Thoracic aorta endothelial cell (primary cell): Measurements from ENCODE around the gene ZNF579. TPM values are rescaled to one million over a fixed set of nuclear protein-coding genes. Genes with fewer than 3 reads are reported as not detected.

Experiments used
- total RNA-seq: library from RNA; depleted of rRNA; stranded (reverse); fragments of >200 nt; gene quantifications from 2 replicates; pipeline ENCODE4 v1.2.3, GENCODE V29; 2012

The ZNF579 gene
- 4.1 and 5.1 TPM in 2 replicates for total RNA-seq

GRCh38 chr19:55580628-55581144, at the start of gene ZNF579:
TSS of gene ZNF579 (minus strand) at chr19:55580848. CDS start at chr19:55579639, 1,209 bp downstream.

DNA sequence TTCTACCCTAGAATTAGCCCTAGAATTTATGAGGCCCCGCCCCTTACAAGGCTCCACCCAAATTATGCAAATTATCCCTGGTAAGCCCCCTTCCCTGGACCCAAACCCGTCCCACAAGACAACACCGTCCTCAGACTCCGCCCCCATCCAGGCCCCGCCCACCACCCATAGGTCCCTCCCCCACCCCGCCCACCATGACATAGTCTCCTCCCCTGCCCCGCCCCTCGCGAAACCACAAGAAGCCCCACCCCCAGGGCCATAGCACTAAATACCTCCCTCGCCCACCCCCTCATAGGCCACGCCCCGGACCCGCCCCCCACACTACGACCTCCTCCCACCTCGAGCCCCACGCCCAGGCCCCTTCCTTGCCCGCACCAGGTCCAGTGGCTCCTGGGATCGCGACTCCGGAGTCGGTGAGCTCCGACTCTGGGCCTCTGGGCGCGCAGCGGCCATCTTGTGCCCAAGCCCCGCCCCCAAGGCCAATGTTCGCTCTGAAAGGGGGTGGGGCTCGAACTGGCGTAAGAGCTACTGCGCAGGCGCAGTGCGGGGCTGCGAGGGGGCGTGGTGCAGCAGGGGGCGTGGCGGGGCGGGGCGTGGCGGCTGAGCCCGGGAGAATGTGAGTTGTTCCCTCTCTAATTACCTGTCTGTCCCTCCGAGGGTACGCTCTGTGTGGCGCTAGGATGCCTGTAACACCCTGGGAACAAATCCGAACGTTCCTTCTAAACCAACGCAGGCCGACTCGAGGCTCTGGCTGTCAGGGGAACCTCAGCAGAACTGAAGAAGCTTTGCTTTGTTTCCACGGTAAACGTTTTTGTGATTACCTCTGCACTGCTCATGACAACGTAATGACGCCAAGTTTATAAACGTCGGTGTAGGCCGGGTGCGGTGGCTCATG, 43.7 kb upstream of the ZNF579 start, which contains the start of gene ZNF784:
Gene ZNF784, minus strand, starts transcription at position 458 of the 895 bp plus-strand sequence. Its CDS starts 5 bp downstream, at position 453.

DNA sequence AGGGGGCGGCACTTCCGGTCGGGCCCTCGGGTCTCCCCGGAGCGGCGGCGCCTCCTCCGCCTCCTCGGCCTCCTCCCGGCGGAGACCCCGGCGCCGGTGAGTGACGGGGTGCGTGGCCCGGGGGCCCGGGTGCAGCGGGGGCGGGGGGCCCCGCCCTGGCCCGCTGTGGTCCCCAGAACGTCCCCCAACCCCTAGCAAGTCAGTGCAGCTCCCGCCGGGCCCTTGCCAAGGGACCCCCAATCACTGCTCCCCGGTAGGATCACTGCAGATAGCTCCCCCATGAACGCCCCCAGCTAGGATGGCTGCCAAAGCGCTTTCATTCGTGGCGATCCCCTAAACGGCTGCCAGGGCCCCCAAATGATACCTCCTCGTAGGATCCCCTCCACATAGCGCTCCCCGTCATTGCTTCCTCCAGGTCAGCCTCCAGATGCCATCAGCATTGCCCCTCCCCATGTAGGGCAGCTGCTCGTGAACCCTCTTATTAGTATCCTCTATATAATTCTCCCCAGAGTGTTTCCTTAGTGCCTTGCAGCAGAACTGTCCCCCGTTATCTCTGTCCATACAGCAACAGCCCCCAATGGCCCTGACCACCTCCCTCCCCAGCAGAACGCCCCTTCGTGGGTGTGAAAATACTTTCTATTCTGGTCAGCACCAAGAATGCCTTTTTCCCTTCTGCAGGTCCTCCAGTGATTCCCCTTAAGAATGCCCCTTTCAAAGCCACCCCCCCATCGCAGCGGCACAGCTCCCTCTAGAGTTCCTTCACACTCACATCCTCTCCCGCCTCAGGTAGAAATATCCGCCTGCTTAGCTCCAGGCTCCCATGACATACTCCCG, 25.2 kb upstream of the ZNF579 start, which contains the start of gene ZNF865:
Gene ZNF865, plus strand, starts transcription at position 11 of the 834 bp plus-strand sequence. CDS start 7,972 bp downstream, outside the sequence.

GRCh38 chr19:55599842-55600661, 19.4 kb upstream of the ZNF579 start, which contains the start of gene ZNF524:
TSS of gene ZNF524 (plus strand) at chr19:55600288. CDS start at chr19:55602113, 1,825 bp downstream.

DNA sequence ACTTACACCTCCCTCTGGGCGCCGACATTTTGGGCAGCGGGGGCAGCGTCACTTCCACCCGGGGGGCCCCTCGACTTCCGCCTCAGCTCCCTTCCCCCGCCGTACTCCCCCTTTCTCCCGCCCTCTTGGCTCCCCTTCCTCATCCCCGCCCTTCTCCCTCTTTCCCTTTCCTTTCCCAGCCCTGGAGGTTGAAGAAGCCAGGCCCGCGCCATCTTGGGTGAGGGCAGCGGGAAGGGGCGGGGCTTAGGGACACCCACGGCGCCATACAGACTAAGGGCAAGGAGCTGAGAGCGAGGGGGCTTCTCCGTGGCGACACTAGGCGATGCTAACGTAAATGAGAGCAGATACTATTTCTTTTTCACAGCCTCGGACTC, 18.8 kb upstream of the ZNF579 start, which contains the start of gene FIZ1:
Gene FIZ1, minus strand, starts transcription at position 50 of the 374 bp plus-strand sequence. CDS start 1,652 bp downstream, outside the sequence.

GRCh38 chr19:55545443-55545842, 35.2 kb downstream of the ZNF579 start, which contains the start of gene SBK3:
TSS of gene SBK3 (minus strand) at chr19:55545543. CDS start at chr19:55545543, 0 bp downstream.

GRCh38 chr19:55536951-55537740, 43.5 kb downstream of the ZNF579 start, which contains the start of gene SBK2:
TSS of gene SBK2 (minus strand) at chr19:55537133. CDS start at chr19:55536294, 839 bp downstream.

Other genes starting within 250 kb of the ZNF579 start
- 5.0 and 5.7 TPM in 2 replicates for gene KMT5C, start 241.0 kb downstream of the ZNF579 start, total RNA-seq
- gene COX6B2, start 226.1 kb downstream of the ZNF579 start, total RNA-seq = 0.29 TPM in 1 of 2 replicates, not detected in the other
- gene GARIN5B, start 217.6 kb downstream of the ZNF579 start, total RNA-seq = not detected in 2 replicates
- gene IL11, start 210.4 kb downstream of the ZNF579 start, total RNA-seq = not detected in 2 replicates
- not detected in 2 replicates for gene TMEM190, start 204.0 kb downstream of the ZNF579 start, total RNA-seq
- not detected in 2 replicates for gene TMEM238, start 196.6 kb downstream of the ZNF579 start, total RNA-seq
- gene RPL28, start 194.9 kb downstream of the ZNF579 start, total RNA-seq = 346 and 438 TPM in 2 replicates
- 110 and 177 TPM in 2 replicates for gene UBE2S, start 173.1 kb downstream of the ZNF579 start, total RNA-seq
- not detected in 2 replicates for gene SHISA7, start 137.5 kb downstream of the ZNF579 start, total RNA-seq
- 33.5 and 43.0 TPM in 2 replicates for gene ISOC2, start 119.2 kb downstream of the ZNF579 start, total RNA-seq
- not detected in 2 replicates for gene C19orf85, start 116.1 kb downstream of the ZNF579 start, total RNA-seq
- 2.4 and 3.2 TPM in 2 replicates for gene ZNF628, start 104.2 kb downstream of the ZNF579 start, total RNA-seq
- gene NAT14, start 95.7 kb downstream of the ZNF579 start, total RNA-seq = 8.9 and 9.6 TPM in 2 replicates
- 0.27 and 0.79 TPM in 2 replicates for gene SSC5D, start 92.4 kb downstream of the ZNF579 start, total RNA-seq
- gene SBK2, start 43.7 kb downstream of the ZNF579 start, total RNA-seq = not detected in 2 replicates
- 0.27 and 0.65 TPM in 2 replicates for gene SBK3, start 35.3 kb downstream of the ZNF579 start, total RNA-seq
- 3.2 and 4.2 TPM in 2 replicates for gene FIZ1, start 18.7 kb upstream of the ZNF579 start, total RNA-seq
- 7.2 and 9.0 TPM in 2 replicates for gene ZNF524, start 19.4 kb upstream of the ZNF579 start, total RNA-seq
- gene ZNF865, start 24.8 kb upstream of the ZNF579 start, total RNA-seq = 1.6 and 1.8 TPM in 2 replicates
- 2.0 and 2.4 TPM in 2 replicates for gene ZNF784, start 43.7 kb upstream of the ZNF579 start, total RNA-seq
- 5.1 and 6.7 TPM in 2 replicates for gene ZNF580, start 60.2 kb upstream of the ZNF579 start, total RNA-seq
- gene ZNF581, start 62.8 kb upstream of the ZNF579 start, total RNA-seq = 16.4 and 16.7 TPM in 2 replicates
- gene CCDC106, start 67.4 kb upstream of the ZNF579 start, total RNA-seq = 8.0 and 8.5 TPM in 2 replicates
- gene U2AF2, start 74.2 kb upstream of the ZNF579 start, total RNA-seq = 171 and 192 TPM in 2 replicates
- gene EPN1, start 94.4 kb upstream of the ZNF579 start, total RNA-seq = 74.6 and 86.4 TPM in 2 replicates
- gene NLRP9, start 157.6 kb upstream of the ZNF579 start, total RNA-seq = not detected in 2 replicates
- gene RFPL4A, start 178.2 kb upstream of the ZNF579 start, total RNA-seq = not detected in 2 replicates
- 0.13 TPM in 1 of 2 replicates, not detected in the other for gene RFPL4AL1, start 188.3 kb upstream of the ZNF579 start, total RNA-seq